HG03039 (cell line): Measurements from ENCODE around the gene ARL6IP5.
A peak's percentile ranks its signal among the peaks of the same experiment; 100 is the strongest.

Source experiments
- ATAC-seq: cut with Tn5 transposase; IDR thresholded peaks from one replicate; pipeline ENCODE4 v1.9.1; 2021; ENCODE audit warnings: mild to moderate bottlenecking, moderate library complexity; ENCODE audit not compliant: unreplicated experiment

Gene ARL6IP5

GRCh38 chr3:69084326-69085167 lies at the start of gene ARL6IP5:
ARL6IP5 (plus strand) TSS chr3:69084937; CDS start chr3:69085048, 111 bp downstream.
- ATAC-seq = peak; percentile 42

- ATAC-seq = no peak
These were observed 40.1 kb upstream of the ARL6IP5 start for GRCh38 chr3:69044608-69045007.

- no peak for ATAC-seq
These were observed 35.7 kb upstream of the ARL6IP5 start for GRCh38 chr3:69048990-69049389.

GRCh38 chr3:69051756-69052471 lies 32.8 kb upstream of the ARL6IP5 start, which contains the start of gene TMF1:
TMF1 (minus strand) TSS chr3:69052333; CDS start chr3:69052086, 247 bp downstream.
- peak; percentile 97 for ATAC-seq

GRCh38 chr3:69052472-69052898 lies 32.3 kb upstream of the ARL6IP5 start:
- ATAC-seq = no peak

- peak; percentile 87 for ATAC-seq
These were observed 26.4 kb upstream of the ARL6IP5 start for GRCh38 chr3:69058180-69058946.

- no peak for ATAC-seq
These were observed 25.9 kb upstream of the ARL6IP5 start for GRCh38 chr3:69058947-69059224.

- no peak for ATAC-seq
These were observed 25.0 kb upstream of the ARL6IP5 start for GRCh38 chr3:69059688-69060087.

- ATAC-seq = no peak
These were observed 21.1 kb upstream of the ARL6IP5 start for GRCh38 chr3:69063636-69064035.

GRCh38 chr3:69065318-69065964 lies 19.3 kb upstream of the ARL6IP5 start:
- no peak for ATAC-seq

- no peak for ATAC-seq
These were observed 18.6 kb upstream of the ARL6IP5 start for GRCh38 chr3:69066121-69066520.

- ATAC-seq = no peak
These were observed 11.8 kb upstream of the ARL6IP5 start for GRCh38 chr3:69072928-69073327.

GRCh38 chr3:69079269-69080159 lies 5.2 kb upstream of the ARL6IP5 start:
- ATAC-seq = no peak

- ATAC-seq = peak; percentile 50
These were observed 4.4 kb upstream of the ARL6IP5 start, which contains the start of gene UBA3 for GRCh38 chr3:69080233-69080920. UBA3 (minus strand) TSS chr3:69080365; CDS start chr3:69080353, 12 bp downstream.

- ATAC-seq = no peak
These were observed 3.0 kb upstream of the ARL6IP5 start for GRCh38 chr3:69081583-69082262.

- no peak for ATAC-seq
These were observed 2.4 kb upstream of the ARL6IP5 start for GRCh38 chr3:69082361-69082760.

GRCh38 chr3:69082805-69083204 lies 1.9 kb upstream of the ARL6IP5 start:
- ATAC-seq = peak; percentile 57

GRCh38 chr3:69085168-69085832 lies 563 bp downstream of the ARL6IP5 start:
- ATAC-seq = no peak
